Measurements from ENCODE around the gene AFF4.

DNA sequence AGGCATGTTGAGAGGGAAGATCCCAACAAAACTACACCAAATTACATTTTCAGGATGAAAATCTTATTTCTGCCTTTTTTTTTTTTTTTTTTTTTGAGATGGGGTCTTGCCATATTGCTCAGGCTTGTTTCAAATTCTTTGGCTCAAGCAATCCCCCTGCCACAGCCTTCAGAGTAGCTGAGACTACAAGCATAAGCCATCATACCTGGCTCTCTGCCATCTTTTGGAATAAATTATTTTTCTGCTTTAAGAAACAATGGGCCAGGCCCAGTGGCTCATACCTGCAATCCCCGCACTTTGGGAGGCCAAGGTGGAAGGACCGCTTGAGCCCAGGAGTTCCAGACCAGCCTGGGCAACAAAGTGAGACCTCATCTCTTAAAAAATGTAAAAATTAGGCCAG lies 14.3 kb downstream of the AFF4 start:
- TF ChIP-seq, protein P1, sequence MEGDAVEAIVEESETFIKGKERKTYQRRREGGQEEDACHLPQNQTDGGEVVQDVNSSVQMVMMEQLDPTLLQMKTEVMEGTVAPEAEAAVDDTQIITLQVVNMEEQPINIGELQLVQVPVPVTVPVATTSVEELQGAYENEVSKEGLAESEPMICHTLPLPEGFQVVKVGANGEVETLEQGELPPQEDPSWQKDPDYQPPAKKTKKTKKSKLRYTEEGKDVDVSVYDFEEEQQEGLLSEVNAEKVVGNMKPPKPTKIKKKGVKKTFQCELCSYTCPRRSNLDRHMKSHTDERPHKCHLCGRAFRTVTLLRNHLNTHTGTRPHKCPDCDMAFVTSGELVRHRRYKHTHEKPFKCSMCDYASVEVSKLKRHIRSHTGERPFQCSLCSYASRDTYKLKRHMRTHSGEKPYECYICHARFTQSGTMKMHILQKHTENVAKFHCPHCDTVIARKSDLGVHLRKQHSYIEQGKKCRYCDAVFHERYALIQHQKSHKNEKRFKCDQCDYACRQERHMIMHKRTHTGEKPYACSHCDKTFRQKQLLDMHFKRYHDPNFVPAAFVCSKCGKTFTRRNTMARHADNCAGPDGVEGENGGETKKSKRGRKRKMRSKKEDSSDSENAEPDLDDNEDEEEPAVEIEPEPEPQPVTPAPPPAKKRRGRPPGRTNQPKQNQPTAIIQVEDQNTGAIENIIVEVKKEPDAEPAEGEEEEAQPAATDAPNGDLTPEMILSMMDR (conservative IDR thresholded peaks at IDR 0.05; ENCODE audit: low read depth, low read length) = no peak
- no peak for TF ChIP-seq EZH2 (IDR thresholded peaks at IDR 0.05; ENCODE audit: borderline replicate concordance, low read depth, low read length, poor library complexity, severe bottlenecking)

Data from A673 (cell line).